Cortex of kidney (tissue), 1 donor: ENCODE results near the gene TLCD2.
"Not testable (repeated sequence)": the region's sequence is repeated elsewhere in the genome, so short reads cannot be mapped to it uniquely, and the experiment has no call there.

Source experiments
- DNase-seq: peaks from one replicate; lab custom pipeline; 2025; lab: John Stamatoyannopoulos, UW

The TLCD2 gene, protein sequence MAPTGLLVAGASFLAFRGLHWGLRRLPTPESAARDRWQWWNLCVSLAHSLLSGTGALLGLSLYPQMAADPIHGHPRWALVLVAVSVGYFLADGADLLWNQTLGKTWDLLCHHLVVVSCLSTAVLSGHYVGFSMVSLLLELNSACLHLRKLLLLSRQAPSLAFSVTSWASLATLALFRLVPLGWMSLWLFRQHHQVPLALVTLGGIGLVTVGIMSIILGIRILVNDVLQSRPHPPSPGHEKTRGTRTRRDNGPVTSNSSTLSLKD

DNA sequence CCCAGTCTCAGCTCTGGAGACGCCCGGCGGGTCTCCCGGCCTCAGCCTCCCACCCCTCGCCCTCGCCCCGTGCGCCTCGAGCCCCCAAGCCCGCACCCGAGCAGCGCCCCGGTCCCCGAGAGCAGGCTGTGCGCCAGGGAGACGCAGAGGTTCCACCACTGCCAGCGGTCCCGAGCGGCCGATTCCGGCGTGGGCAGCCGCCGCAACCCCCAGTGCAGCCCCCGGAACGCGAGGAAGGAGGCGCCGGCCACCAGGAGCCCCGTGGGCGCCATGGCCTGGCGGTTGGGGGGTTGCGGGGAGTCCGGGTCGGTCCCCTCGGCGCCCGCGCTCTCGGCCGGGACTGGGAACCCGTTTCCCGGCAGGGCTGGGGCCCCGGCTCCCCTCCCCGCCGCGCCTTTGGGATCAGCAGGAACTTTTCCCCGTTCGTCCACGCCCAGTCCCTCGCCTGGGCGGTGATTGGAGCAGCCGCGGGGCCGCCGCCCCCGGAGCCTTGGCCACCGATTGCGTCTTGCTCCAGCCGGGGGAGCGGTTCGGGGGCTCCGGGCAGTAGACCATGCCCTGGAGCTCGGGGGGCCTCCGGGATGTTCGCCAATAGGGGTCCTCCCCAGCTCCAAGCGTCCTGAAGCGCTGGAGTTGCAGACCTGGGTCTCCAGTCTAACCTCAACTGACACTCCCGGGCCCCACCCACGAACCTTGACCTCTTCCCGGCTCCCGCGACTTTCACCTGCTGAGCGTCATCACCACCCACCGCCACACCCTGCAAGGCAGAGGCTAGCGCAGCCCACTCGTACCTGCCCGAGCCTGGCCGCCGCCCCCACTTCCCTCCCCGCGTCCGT lies at the start of gene TLCD2:
Gene TLCD2 (minus strand): TSS at position 407 of the 836 bp plus-strand sequence. CDS start 135 bp downstream, at position 272.
- no peak for DNase-seq

DNA sequence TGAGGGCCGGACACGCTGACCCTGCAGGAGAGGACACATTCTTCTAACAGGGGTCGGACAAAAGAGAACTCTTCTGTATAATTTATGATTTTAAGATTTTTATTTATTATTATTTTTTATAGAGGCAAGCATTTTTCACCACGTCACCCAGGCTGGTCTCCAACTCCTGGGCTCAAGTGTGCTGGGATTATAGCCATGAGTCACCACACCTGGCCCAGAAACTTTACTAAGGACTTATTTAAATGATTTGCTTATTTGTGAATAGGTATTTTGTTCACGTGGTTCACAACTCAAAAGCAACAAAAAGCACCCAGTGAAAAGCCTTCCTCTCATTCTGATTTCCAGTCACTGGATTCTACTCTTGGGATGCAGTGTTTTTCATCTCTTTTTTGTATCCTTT lies 49.4 kb upstream of the TLCD2 start:
- no peak for DNase-seq

DNA sequence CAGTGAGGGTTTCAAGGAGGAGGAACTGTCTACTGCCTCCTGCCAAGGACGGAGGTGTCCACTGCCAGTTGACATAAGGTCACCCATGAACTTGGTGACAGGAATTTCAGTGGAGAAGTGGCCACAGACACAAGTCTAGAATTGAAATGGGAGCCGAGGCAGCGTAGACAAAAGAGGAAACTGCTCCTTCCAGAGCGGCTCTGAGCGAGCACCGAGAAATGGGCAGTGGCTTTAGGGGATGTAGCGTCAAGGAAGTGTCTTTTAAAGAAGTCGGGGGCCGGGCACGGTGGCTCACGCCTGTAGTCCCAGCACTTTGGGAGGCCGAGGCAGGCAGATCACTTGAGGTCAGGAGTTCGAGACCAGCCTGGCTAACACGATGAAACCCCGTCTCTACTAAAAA lies 48.6 kb upstream of the TLCD2 start:
- no peak for DNase-seq

DNA sequence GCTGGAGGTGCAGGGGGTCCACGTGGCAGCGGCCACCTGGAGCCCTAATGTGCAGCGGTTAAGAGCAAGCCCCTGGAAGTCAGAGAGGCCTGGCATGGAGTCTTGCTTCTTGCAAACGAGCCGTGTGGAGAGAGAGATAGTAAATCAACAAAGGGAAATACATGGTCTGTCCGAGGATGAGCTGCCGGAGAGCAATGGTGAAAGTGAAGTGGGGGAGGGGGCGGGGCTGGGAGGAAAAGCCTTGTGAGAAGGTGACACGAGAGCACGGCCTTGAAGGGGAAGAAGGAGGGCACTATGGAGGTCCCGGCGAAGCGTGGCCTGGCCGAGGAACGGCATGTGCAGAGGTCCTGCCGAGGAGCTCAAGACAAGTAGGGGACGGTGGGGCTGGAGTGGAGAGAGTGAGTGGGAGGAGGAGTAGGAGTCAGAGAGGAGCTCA lies 45.7 kb upstream of the TLCD2 start:
- DNase-seq, result no peak

DNA sequence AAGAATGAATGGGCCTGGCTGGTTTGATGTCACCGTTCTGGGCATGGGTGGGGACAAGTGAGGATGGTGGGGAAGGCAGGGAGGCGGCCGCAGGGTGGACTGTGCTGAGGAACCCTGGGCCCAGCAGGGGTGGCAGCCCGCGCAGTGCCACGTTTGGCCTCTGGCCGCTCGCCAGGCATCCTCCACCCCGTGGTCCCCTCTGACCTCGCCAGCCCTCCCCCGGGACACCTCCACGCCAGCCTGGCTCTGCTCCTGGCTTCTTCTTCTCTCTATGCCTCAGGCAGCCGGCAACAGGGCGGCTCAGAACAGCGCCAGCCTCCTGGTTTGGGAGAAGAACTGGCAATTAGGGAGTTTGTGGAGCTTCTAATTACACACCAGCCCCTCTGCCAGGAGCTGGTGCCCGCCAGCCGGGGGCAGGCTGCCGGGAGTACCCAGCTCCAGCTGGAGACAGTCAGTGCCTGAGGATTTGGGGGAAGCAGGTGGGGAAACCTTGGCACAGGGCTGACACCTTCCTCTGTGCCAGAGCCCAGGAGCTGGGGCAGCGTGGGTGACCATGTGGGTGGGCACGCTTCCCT lies 45.2 kb upstream of the TLCD2 start:
- no peak for DNase-seq

DNA sequence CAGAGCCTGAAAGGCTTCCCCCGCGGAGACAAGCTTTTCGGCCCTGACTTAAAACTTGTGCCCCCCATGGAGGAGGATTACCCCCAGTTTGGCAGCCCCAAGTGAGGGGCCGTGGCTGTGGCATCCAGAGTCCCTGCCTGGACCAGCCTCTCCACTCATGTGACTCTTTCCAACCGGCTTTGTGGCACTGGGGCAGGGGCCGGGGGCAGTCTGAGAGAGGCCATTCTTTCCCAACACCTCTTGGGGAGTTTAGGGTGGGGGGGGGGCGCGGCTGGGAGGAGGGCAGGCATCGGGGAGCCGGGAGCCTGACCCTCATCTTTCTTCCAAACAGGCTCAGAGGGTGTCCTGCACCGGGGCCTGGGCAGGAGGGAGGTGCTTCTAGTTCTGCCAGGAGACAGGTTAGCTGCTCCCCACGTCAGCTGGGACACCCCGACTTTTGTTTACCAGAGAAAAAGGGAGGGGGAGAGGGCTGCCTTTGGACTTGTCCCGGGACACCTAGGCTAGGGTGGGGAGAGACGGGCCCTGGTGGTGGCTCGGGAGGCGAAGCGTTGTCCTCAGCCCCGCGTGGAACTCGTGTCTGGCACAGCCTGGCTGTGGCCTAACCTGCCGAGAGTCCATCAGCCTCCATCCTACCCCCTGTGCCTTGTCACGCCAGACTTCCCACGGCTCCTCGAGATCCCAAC lies 44.4 kb upstream of the TLCD2 start:
- no peak for DNase-seq

DNA sequence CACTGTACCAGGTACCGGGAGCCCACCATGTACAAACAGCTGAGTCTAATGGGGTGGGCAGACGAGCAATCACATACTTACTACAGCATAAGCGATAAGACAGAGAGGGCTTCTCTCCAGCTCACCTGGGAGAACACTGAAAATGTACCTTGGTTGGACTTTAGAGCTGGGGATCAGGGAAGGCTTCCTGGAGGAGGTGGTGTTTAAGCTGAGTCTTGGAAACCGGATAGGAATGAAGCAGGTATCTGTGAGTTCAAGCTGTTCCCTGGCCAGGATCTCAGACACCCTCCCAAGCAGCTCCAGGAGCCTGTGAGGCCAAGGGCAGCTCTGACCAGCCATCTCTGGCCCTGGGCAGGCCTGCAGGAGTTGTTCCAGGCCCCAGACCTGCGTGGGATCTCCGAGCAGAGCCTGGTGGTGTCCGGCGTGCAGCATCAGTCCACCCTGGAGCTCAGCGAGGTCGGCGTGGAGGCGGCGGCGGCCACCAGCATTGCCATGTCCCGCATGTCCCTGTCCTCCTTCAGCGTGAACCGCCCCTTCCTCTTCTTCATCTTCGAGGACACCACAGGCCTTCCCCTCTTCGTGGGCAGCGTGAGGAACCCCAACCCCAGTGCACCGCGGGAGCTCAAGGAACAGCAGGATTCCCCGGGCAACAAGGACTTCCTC lies 43.7 kb upstream of the TLCD2 start:
- no peak for DNase-seq

DNA sequence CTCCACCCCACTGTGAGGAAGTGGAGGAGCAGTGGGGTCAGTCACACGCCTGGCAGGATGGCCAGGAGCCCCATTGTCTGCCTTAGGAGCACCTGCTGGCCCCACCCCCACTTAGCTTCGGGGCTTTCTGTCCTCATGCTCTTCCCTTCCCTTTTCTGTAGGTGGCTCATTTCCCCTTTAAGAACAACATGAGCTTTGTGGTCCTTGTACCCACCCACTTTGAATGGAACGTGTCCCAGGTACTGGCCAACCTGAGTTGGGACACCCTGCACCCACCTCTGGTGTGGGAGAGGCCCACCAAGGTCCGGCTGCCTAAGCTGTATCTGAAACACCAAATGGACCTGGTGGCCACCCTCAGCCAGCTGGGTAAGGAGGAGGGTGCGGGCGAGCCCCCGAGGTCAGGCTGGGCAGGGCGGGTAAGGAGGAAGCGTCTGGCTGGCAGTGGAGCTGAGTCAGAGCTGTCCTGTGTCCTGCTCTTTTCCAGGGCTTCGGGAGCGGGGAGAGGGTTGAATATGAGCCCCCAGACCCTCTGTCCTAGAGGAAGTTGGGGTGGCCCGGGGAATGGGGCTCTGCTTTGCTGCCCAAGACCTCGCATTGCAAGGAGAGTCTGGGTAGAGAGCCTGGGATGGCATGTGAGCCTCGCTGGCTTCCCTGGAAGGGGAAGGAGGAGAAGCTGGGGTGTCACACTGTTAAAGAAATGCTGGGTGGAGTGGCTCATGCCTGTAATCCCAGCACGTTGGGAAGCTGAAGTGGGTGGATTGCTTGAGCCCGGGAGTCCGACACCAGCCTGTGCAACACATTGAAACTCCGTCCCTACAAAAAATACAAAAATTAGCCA lies 42.5 kb upstream of the TLCD2 start:
- DNase-seq, result no peak

DNA sequence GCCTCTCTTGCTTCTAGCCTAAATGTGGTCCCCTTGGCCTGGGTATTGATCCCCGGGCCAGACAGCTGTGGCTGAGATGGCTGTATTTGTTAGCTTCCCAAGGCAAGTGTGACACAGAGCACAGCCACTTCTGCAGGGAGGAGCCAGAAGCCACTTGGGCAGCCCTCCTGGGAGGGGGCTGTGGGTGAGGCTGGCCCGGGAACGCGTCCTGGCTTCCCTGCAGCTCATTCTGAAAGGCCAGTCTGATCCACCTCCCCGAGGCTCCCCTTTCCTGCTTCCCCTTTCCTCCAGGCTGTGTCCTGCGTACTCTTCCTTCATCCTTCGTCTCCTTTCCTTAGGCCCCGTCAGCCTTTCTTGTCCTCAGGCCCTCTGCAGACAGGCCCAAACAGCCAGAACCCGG lies 40.5 kb upstream of the TLCD2 start:
- DNase-seq, result no peak

DNA sequence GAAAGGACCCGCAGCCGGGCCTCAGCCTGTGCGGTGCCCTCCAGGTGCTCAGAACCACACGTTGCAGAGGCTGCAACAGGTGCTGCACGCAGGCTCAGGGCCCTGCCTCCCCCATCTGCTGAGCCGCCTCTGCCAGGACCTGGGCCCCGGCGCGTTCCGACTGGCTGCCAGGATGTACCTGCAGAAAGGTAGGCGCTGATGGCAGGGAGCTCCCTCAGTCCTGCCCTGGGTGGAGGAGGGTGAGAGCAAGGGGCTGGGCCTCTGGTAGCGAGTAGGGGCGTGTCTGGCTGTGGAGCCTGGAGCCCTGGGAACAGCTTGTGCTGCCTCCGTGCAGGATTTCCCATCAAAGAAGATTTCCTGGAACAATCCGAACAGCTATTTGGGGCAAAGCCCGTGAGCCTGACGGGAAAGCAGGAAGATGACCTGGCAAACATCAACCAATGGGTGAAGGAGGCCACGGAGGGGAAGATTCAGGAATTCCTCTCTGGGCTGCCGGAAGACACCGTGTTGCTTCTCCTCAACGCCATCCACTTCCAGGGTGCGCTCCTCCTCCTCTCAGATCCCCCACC lies 36.9 kb upstream of the TLCD2 start:
- no peak for DNase-seq

DNA sequence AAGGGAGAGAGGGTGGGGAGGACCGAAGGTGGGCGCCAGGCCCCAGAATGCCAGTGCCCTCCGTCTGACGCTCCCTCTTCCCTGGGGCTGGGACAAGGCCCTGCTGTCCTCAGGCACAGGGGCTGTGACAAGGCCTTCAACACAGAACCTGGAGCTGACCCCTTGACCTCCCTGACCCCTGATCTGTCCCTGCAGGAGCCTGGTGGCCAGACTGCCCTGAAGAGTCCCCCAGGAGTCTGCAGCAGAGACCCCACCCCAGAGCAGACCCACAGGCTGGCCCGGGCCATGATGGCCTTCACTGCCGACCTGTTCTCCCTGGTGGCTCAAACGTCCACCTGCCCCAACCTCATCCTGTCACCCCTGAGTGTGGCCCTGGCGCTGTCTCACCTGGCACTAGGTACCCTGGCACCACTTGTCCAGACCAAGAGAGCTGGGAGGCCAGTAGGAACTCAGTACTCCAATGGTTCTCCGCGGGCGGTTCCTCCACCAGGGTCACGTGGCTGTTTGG lies 35.4 kb upstream of the TLCD2 start:
- DNase-seq, result no peak

DNA sequence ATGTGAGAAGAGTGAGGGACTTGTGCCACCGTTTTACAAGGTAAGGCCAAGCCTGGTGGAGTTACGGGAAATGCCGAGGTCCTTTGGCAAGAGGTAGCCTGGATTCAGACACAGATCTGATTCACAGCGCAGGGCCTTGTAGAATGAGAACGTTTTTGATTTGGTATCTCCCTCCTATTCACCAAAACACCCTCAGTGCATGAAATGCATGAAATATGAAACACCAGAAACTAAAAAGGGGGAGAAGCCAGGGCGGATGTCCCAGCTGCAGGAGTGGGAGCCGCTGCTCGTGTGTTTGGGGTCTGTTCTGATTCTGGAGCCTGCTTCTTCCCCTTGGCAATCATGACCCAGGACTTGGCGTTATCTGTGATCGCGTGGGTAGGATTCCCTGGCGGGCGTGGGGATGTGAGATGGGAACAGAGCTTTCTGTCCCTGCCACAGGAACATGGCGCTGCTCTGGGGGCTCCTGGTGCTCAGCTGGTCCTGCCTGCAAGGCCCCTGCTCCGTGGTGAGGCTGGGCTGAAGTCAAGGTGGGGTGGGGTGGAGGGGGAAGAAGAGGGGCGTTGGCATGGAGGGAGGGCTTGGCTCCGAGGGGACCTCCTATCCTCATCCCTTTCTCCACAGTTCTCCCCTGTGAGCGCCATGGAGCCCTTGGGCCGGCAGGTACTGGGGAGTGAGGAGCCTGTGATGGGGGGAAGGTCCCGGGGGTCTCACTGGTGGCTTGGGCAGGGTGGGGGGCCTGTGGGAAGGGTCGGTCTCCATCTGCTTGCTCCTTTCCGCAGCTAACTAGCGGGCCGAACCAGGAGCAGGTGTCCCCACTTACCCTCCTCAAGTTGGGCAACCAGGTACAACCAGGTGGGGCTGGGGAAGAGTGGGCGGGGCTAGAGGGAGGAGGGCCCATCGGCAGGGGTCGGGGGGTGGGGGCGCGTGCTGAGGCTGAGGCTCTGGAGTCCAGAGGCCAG lies 34.7 kb upstream of the TLCD2 start:
- DNase-seq, result no peak

DNA sequence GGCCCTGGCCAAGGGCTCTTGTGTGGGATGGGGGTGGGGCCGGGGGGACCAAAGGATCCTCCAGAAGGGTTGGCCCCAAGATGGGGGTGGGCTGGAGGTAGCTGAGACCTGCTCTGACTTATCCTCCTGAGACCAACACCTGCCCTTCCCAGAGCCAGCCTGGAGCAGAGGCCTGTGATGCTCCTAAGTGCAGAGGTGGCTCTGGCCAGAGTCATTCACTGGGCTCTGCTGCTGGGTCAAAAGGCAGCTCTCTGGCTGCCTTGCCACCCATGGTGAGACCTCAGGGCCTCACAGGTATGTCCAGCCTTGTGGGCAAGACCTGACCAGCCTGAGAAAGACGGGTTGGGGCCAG lies 32.9 kb upstream of the TLCD2 start:
- DNase-seq, result no peak

DNA sequence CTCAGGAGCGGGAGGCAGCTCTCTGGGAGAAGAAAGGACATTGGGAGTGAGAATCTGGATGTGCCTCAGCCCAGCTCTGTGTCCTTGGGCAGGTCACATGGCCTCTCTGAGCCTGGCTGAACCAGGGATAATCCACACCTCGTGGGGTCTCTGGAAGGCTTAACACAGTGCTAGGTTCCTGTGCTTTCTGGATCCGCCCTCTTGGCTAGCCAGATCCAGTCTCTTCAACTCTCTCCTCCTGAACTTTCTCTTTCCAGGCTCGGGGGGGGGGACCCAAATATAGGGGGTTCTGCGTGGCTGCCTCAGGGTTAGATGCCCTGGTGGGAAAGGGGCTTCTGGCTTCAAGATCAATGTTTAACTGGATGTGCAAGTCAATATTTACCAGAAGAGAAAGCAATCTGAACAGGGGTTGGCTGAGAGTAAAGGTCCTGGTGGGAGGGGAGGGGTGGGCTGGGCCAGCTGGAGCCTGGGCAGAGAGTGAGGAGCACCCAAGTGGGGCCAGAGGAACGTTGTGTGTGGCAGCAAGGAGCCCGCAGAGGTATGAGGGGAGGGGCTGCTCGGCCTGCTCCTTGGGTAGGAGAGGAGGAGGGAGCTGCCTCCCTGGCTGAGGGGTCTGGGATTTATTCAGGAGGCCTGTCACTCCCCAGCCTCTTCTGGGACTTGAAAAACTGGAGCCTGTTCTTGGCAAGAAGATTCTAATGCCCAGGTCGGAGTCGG lies 32.4 kb upstream of the TLCD2 start, which contains the start of gene SERPINF2:
Gene SERPINF2 (plus strand): TSS at position 501 of the 717 bp plus-strand sequence. CDS start 2,125 bp downstream, outside the sequence.
- DNase-seq, result no peak

DNA sequence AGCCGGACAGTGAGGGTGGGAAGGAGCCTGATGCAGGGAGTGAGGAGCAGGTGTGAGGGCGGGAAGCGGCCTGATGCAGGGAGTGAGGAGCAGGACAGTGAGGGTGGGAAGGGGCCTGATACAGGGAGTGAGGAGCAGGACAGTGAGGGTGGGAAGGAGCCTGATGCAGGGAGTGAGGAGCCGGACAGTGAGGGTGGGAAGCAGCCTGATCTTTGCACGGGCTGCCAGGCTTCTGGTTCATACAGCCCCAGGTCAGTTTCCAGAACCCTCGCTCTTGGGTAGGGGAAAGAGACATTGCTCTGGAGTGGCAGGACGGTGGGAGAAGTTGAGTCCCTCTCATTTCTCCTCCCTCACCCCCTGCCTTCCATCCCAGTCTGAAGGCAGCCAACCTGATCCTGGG lies 31.7 kb upstream of the TLCD2 start:
- not testable (repeated sequence) for DNase-seq

DNA sequence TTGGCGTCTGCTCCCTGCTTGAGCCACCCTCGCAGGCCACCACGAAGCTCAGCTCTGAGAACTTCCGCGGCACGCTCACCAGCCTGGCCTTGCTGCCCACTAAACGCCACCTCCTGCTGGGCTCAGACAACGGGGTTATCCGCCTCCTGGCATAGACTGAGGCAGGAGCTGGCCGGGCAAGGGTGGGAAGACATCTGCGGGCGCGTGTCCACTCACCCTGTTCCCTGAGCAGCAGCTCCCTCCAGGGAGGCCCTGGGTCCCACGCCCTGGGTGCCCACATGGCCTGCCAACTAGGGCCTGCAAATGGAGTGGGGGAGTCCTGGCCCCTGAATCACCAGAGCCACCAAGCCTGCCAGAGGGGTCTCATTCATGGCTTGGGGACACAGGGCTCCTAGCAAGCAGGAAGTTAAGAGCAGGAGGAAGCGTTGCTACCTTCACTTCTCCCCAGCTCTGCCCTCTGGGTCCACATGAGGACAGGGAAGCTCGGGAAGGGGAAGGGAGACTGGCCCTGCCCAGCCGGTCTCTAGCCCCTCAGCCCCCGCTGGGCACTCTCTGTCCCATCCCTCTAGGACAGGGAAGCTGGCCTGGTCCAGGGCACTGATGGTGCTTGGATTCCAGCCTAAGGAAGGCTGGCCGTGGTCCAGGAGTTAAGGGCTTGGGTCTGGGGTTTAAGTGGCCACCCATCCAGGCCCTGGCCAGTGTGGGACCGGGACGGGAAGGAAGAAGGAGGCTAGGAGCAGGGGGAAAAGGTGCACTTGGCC lies 27.5 kb upstream of the TLCD2 start:
- no peak for DNase-seq

DNA sequence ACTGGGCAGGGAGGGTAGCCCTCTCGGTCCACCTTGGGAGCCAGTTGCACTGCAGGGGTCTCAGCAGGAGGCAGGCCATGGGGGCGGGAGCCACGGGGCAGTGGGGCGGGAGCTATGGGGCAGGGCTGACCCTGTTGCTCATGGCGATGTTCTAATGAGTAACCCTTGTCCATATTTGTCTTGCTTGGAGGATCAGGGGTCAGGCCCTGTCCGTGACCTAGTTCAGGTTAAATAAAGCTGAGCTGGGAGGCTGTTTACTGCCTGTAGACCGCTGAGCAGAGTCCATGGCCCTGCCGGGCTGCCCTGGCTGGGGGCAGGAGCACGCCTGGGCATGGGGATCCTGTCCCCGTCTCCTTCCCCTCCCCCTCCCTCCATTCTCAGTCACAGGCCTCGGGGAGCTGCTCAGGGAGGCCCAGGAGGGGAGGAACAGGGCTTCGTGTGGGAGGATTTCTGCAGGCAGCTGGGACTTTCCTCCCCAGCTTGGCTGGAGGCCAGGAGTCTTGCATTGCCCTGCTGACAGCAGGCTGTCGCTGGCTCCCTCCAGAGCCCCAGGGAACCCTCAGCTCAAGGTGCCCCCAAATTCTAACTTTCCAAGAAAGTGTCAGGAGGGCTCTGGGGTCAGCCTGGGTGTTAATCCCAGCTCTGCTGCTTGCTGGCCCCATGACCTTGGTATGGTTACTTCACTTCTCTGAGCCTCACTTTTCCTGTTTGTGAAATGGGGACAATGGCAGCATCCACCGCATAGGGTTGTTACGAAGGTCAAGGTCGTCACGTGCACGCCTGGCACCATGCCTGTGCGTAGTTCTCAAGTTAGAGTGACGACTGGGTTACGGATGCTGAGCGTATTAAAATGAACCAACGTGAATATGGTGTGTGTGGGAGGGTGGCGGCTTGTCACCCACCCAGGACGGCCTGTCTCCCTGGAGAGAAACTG lies 26.4 kb upstream of the TLCD2 start:
- DNase-seq, result no peak
